ENCODE data around the gene RAB5IF. TPM values are rescaled to one million over a fixed set of nuclear protein-coding genes. Genes with fewer than 3 reads are reported as not detected.
A peak's percentile ranks its signal among the peaks of the same experiment; 100 is the strongest.

The RAB5IF gene
- total and polyA plus RNA-seq, 2 of the 13 experiments (the other 11 are each of a cell fraction or from before 2014, with no cell fraction given): 261 to 305 TPM

GRCh38 chr20:36571564-36572504 lies 33.7 kb upstream of the RAB5IF start (continued):
- TF ChIP-seq MZF1 (CRISPR knock-in tag; IDR thresholded peaks at IDR 0.05; ENCODE audit: borderline replicate concordance) (no peak), HCFC1 (IDR thresholded peaks at IDR 0.05; ENCODE audit: low read depth, low read length) (no peak), ZNF276 (CRISPR knock-in tag; IDR thresholded peaks at IDR 0.05; ENCODE audit: low read depth) (no peak; the same call in none of the 2 replicates), MLXIP (CRISPR knock-in tag; IDR thresholded peaks at IDR 0.05; ENCODE audit: borderline replicate concordance) (no peak), ZNF720 (CRISPR knock-in tag; IDR thresholded peaks at IDR 0.05) (no peak), ZNF230 (CRISPR knock-in tag; IDR thresholded peaks at IDR 0.05) (no peak; the same call in 1 of the 2 replicates), SCMH1 (CRISPR knock-in tag; IDR thresholded peaks at IDR 0.05; ENCODE audit: borderline replicate concordance) (no peak), ZNF280D (CRISPR knock-in tag; IDR thresholded peaks at IDR 0.05) (no peak), ZNF891 (CRISPR knock-in tag; IDR thresholded peaks at IDR 0.05) (no peak; the same call in 1 of the 2 replicates), SNRNP70 (IDR thresholded peaks at IDR 0.05; ENCODE audit: low read depth, low read length) (no peak), TFE3 (CRISPR knock-in tag; IDR thresholded peaks at IDR 0.05) (no peak), LCORL (IDR thresholded peaks at IDR 0.05) (no peak), LCORL (CRISPR knock-in tag; IDR thresholded peaks at IDR 0.05) (0 out of 2 replicates have a peak, but pooled peaks have one; percentile 45), SMAD1 (CRISPR knock-in tag; IDR thresholded peaks at IDR 0.05; ENCODE audit: borderline replicate concordance, low read depth) (0 out of 2 replicates have a peak, but pooled peaks have one; percentile 30), ARID3A (IDR thresholded peaks at IDR 0.05; ENCODE audit: low read depth, low read length) (no peak), KLF6 (CRISPR knock-in tag; IDR thresholded peaks at IDR 0.05) (no peak), ARNT2 (CRISPR knock-in tag; IDR thresholded peaks at IDR 0.05; ENCODE audit: low read depth) (no peak)

Data from HepG2 (cell line).